Right lobe of liver (tissue), 4 donors: Measurements from ENCODE around the gene THEMIS.

Source experiments
- POLR2A ChIP-seq: fragments of 450-650 bp; IDR thresholded peaks from one replicate; pipeline ENCODE4 v1.6.1; 2017; ENCODE audit warnings: antibody characterized with exemption, mild to moderate bottlenecking
- TF ChIP-seq, protein P1 (sequence below), 4 donors: fragments of 200-600 bp in 3 of 4; fragments of 450-650 bp in 1 of 4; IDR thresholded peaks; one replicate each; pipeline versions ENCODE4 v1.5.1 to v1.8.0; 2016 to 2022; ENCODE audit warnings: antibody characterized with exemption in 4 of 4, mild to moderate bottlenecking in 2 of 4
- donor health status: DM: no; HTN: no; CAD: no.
- donor health status: DM: no; HTN: no; CAD: no.
- donor health status: DM: no; HTN: yes; CAD: no.

GRCh38 chr6:127938701-127939100 is 37.8 kb upstream of the THEMIS start:
- TF ChIP-seq, protein P1, sequence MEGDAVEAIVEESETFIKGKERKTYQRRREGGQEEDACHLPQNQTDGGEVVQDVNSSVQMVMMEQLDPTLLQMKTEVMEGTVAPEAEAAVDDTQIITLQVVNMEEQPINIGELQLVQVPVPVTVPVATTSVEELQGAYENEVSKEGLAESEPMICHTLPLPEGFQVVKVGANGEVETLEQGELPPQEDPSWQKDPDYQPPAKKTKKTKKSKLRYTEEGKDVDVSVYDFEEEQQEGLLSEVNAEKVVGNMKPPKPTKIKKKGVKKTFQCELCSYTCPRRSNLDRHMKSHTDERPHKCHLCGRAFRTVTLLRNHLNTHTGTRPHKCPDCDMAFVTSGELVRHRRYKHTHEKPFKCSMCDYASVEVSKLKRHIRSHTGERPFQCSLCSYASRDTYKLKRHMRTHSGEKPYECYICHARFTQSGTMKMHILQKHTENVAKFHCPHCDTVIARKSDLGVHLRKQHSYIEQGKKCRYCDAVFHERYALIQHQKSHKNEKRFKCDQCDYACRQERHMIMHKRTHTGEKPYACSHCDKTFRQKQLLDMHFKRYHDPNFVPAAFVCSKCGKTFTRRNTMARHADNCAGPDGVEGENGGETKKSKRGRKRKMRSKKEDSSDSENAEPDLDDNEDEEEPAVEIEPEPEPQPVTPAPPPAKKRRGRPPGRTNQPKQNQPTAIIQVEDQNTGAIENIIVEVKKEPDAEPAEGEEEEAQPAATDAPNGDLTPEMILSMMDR (IDR thresholded peaks at IDR 0.05) = no peak
- no peak for TF ChIP-seq POLR2A
